Hindlimb muscle (tissue), 1 donor: Measurements from ENCODE around the gene DGKI. TPM values are rescaled to one million over a fixed set of nuclear protein-coding genes. Genes with fewer than 3 reads are reported as not detected.

Experiments used
- DNase-seq: peaks from one replicate; pipeline ENCODE4 v3.0.0-alpha.2; 2013
- polyA plus RNA-seq: library from polyadenylated mRNA; unstranded; fragments of 120-200 nt; gene quantifications from one replicate; pipeline ENCODE4 v1.2.1, GENCODE V29; 2013; ENCODE audit not compliant: insufficient read length

DGKI gene
- polyA plus RNA-seq, 1 donor: 0.61 TPM

- DNase-seq: no peak
Measured at GRCh38 chr7:137527634-137528033, 319.1 kb downstream of the DGKI start.

- no peak for DNase-seq
Measured at GRCh38 chr7:137523171-137523570, 323.6 kb downstream of the DGKI start.

- DNase-seq: no peak
Measured at GRCh38 chr7:137521451-137521850, 325.3 kb downstream of the DGKI start.

GRCh38 chr7:137519947-137520346, 326.8 kb downstream of the DGKI start:
- DNase-seq: no peak

GRCh38 chr7:137519181-137519691, 327.5 kb downstream of the DGKI start:
- DNase-seq: no peak

- DNase-seq: no peak
Measured at GRCh38 chr7:137513091-137513490, 333.7 kb downstream of the DGKI start.

- DNase-seq: no peak
Measured at GRCh38 chr7:137507096-137507495, 339.7 kb downstream of the DGKI start.

GRCh38 chr7:137506031-137506430, 340.7 kb downstream of the DGKI start:
- DNase-seq: no peak

- DNase-seq: no peak
Measured at GRCh38 chr7:137501562-137501961, 345.2 kb downstream of the DGKI start.

- no peak for DNase-seq
Measured at GRCh38 chr7:137492889-137493288, 353.9 kb downstream of the DGKI start.

GRCh38 chr7:137489880-137490279, 356.9 kb downstream of the DGKI start:
- no peak for DNase-seq

GRCh38 chr7:137488038-137488437, 358.7 kb downstream of the DGKI start:
- DNase-seq: peak; percentile 11

GRCh38 chr7:137485818-137486217, 361.0 kb downstream of the DGKI start:
- DNase-seq: no peak

- no peak for DNase-seq
Measured at GRCh38 chr7:137484326-137484725, 362.4 kb downstream of the DGKI start.

- no peak for DNase-seq
Measured at GRCh38 chr7:137482466-137482865, 364.3 kb downstream of the DGKI start.

- DNase-seq: no peak
Measured at GRCh38 chr7:137480824-137481365, 365.9 kb downstream of the DGKI start.

- DNase-seq: no peak
Measured at GRCh38 chr7:137480401-137480800, 366.4 kb downstream of the DGKI start.

GRCh38 chr7:137476937-137477336, 369.8 kb downstream of the DGKI start:
- DNase-seq: no peak

- DNase-seq: no peak
Measured at GRCh38 chr7:137475966-137476365, 370.8 kb downstream of the DGKI start.

GRCh38 chr7:137474540-137475026, 372.2 kb downstream of the DGKI start:
- DNase-seq: no peak

- no peak for DNase-seq
Measured at GRCh38 chr7:137471128-137471527, 375.6 kb downstream of the DGKI start.

GRCh38 chr7:137469858-137470257, 376.9 kb downstream of the DGKI start:
- DNase-seq: no peak

- no peak for DNase-seq
Measured at GRCh38 chr7:137469191-137469811, 377.5 kb downstream of the DGKI start.

- no peak for DNase-seq
Measured at GRCh38 chr7:137462847-137463246, 383.9 kb downstream of the DGKI start.
